HG03280 (cell line): Measurements from ENCODE around the gene DLST.

Source experiments
- ATAC-seq: cut with Tn5 transposase; IDR thresholded peaks from one replicate; pipeline ENCODE4 v1.9.1; 2021; ENCODE audit warnings: mild to moderate bottlenecking, moderate library complexity; ENCODE audit not compliant: unreplicated experiment

DLST gene

DNA sequence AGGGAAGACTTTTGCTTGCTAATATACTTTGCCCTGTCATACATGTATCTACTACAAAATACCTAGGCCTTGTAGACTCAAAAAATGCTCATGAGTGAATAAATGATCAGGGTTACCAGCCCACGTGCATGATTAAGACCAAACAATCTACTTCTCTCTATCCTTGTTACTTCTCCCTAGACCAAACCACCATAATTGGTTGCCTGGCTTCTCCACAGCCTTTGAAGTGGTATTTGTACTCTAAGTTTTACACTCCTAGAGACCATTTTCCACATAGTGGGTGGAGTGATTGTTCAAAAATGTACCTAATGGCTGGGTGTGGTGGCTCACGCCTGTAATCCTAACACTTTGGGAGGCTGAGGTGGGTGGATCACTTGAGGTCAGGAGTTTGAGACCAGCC is 55.5 kb downstream of the DLST start:
- no peak for ATAC-seq

DNA sequence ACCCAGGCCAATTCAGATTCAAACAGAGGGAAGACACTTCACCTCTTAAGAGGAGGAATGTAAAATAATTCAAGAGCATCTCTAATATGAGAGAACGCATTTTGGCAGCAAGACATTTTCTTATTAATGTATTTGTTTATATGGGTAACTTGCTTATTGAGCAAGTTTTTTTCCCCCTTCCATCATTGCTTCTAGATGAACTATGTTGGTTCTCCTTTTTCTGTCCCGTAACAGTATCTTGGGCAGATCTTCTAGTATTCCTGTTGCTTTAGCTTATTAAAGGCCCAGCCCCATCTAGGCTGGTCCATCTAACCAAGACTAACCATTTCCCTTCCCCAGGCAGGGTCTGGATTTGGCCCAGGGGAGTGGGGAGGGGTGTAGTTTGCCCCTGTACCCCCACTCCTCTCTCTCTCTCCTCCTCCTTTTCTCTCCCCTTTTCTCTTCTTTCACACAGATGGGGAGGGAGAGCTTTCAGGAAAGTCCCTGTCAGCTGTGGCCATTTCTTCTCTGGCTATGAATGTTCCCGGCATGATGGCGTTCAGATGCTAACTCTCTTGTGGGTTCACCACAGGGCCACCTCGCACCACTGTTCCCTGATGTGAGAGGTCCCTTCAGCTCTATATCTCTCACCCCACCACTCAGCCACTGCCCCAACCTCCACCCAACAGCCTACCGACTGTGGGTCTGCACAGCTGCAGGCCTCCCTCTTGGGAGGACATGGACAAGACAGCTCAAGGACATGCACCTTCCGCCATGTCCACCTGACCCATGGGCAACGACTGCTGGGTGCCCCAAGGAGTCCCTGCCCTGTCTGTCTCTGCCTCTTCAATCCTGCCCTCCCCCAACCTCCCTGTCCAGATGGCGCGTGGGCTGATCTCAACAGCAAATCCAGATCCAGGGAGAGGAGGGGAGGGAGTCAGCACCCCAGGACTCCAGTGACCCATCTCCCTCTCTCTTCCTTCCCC is 57.1 kb downstream of the DLST start:
- ATAC-seq, result no peak

DNA sequence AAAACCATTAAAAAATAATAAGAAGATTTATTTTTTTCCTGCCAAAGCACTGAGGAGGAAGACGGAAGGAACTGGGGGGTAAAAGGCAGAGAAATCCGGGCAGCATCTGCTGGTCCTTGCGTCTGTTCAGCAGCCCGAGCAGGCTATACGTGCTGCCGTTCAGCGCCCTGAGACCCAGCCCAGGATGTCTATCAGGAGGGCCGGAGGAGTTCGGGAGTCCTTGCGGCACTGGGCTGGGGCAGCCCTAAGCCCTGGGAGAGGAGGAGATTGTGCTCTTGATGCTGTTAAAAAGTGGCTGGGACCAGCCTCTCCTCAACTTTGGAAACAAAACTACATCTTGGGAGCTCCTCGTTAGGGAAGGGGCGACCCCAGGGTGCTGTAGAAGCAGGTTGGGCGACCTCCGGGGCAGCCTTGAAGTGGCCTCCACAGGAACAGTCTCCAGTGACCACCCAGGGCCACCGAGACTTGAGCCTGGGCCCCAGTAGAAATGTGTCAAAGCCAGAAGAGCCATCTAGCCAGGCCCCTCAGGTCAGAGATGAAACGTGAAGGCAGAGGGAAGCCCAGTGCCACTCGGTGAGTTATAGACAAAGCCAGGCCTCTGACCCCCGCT is 59.3 kb downstream of the DLST start:
- ATAC-seq, result no peak

DNA sequence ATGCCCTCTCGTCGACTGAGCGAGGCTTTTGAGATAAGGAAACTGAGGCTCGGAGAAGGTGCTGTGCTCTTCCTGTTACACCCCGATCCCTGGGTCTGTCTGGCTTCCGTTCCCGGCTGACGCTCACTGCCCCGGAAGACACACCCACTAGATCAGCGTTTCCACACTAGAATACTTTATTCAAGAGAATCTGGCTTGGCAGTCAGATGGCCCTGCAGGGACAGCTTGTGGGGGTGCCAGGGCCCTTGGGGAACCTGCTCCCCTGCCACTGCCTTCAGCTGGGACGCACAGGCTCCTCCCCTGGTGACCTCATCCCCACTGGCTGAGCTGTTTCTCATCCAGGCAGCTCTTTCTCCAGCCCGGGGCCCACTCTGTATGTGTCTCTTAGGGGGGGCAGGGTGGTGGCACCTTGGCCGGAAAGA is 60.0 kb downstream of the DLST start:
- ATAC-seq, result peak; percentile 65

DNA sequence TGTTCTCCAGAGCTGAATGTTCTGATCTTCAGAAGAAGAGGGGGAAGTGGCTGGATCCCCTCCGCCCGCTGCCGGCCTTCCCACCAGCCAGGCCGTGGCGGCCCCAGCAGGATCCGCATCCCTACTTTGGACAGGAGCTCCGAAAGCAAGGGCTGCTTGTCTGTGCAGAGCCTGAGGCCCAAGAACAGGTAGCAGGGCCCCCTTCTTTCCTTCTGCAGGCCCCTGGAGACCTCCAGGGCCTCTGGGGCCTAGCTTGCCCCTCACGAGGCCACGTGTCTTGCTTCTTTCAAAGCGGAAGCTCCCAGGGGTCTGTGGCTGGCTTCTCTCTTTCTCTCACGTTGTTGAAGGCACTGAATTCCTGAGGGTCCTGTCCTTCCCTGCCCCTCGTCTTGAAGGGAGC is 60.5 kb downstream of the DLST start:
- ATAC-seq, result peak; percentile 10

DNA sequence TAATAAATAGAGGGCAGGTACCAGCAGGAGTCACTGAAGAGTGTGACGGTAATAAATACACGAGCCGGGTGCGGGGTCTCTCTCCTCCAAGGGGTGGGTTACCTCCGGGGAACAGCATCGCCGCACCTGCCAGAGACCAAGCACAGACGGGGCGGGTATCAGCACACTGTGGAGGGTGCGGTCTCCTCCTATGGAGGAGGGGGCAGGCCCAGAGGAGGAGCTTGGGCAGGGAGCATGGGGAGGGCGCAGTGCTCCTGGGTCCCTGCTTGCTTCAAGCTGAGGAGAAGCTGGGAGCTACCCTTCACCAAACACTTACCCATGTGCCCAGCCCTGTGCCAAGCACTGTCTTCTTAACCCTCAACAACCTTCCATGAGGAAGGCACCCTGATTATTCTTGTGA is 60.9 kb downstream of the DLST start:
- ATAC-seq, result no peak

DNA sequence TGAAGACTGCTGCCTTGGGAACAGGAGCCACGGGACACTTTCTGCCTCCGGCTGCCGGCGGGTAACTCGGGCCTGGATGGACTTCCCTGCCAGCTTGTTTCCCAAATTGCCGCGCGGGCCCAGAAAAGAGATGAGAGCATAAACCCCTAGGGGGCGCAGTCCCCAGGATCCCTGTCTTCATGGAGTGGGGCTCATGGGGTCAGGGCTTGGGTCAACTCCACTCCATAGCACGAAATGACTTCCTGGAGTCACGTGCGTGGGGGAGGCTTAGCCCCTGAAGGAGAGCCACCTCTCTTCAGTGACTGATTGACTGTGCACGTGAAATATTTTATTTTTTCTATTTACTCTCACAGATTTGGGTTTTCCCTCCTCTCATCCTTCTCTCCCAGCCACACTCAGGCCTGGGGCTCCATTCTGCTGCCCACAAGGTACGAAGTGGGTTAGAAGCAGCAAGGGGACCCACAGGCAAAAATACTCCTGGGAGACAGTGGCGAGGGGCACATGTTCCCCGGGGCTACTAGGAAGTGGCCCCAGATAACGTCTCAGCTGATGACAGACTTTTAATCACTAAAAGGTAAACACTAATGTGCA is 63.6 kb downstream of the DLST start:
- ATAC-seq, result no peak

DNA sequence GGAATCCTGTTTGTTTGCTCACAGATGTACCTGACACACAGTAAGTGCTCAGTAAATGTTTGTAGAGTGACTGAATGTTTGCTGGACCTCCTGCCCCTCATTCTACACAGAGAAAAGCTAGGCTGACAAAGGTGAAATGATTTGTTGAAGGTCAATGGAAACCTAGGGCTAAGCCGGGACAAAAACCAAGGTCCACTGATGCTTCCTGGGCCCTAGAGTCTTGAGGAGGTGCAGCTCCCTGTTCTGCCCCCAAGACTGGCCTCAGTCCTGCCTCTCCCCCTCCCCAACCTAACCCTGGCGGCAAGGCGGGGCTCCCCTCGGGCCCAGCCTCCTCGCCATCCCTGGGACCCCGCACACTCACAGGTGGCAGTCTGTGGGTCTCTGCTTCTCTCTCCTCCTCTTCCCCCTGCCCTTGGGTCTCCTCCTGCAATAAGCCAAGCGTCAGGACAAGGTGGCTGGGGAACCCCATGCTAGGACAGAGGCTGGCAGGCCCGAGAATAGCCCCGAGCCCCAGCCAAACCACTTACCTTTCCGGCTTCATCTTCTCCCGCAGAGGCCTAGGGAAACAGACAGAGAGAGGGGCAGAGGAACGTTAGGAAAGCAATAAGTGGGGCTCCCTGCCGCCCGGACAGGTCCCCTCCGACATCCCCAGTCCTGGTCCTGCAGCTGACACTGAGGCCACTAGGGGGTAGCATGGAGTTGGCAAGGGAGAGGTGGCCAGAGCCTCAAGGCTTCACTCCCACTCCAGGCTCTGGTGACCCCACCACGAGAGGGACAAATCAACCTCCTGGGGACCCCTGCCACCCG is 64.3 kb downstream of the DLST start:
- peak; percentile 35 for ATAC-seq

DNA sequence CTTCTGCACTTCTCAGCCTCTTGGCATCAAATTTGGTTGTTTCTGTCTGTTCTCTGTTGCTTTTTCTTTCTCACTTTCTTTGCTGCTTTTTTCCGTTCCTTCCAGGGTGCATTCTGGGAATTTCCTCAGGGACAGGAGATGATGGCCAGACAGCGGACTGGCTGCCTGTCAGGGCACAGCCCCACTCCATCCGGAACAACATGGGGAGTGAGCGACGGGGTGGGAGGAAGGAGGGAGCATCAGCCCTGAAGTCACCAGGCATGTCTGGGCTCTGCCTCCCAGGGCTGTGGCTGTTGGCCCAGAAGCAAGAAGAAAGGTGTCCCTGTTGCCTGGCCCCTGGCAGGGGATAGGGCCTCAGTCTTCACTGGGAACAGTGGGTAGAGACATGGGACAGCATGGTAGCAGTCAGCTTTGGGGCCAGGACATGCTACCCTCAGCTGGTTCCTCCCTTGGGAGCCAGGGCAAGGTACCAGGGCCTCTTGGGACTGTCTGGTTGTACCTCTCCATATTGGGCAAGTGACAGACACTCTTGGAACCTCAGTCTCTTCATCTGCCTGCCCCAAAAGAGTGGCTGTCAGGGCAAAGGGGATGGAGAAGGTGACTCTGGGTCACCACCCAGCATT is 65.1 kb downstream of the DLST start:
- ATAC-seq, result no peak

DNA sequence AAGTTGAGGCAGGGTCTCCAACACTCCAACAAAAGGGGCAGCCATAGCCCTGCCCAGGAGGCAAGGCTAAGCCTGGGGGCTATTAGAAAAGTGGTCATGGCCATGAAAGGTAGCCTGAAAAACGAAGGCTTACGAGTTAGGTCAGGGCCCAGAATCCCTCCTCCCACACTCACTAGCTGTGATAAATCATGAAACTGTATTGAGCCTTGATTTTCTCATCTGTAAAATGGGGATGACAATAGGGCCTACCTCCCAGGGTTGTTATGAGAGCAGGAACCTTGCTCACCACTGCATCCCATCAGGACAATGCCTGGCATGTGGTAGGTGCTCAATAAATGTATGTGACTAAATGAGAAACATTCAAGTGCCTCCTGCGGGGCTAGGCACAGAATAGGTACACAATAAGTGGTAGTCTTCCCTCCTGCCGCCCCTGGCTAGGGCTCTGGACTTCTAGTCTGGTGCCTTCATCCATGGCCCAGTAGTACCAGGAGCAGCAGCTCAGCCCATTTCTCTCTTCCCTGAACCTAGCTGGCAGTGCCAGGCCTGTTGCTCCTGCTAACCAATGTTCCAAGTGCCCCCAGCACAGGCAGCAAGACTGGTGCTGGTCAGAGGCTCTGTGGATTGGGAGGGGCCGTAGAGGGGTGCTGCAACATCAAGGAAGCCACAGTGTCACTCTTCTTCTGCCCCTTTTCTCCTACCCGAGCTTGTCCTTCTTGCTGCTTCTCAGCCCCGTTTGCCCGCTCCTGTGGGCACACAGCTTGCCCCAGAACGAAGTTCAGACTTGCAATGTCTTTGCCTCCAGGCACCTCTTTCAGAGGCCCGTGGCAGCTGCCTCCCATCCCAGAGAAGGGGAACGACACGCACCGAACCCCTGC is 65.9 kb downstream of the DLST start:
- no peak for ATAC-seq

DNA sequence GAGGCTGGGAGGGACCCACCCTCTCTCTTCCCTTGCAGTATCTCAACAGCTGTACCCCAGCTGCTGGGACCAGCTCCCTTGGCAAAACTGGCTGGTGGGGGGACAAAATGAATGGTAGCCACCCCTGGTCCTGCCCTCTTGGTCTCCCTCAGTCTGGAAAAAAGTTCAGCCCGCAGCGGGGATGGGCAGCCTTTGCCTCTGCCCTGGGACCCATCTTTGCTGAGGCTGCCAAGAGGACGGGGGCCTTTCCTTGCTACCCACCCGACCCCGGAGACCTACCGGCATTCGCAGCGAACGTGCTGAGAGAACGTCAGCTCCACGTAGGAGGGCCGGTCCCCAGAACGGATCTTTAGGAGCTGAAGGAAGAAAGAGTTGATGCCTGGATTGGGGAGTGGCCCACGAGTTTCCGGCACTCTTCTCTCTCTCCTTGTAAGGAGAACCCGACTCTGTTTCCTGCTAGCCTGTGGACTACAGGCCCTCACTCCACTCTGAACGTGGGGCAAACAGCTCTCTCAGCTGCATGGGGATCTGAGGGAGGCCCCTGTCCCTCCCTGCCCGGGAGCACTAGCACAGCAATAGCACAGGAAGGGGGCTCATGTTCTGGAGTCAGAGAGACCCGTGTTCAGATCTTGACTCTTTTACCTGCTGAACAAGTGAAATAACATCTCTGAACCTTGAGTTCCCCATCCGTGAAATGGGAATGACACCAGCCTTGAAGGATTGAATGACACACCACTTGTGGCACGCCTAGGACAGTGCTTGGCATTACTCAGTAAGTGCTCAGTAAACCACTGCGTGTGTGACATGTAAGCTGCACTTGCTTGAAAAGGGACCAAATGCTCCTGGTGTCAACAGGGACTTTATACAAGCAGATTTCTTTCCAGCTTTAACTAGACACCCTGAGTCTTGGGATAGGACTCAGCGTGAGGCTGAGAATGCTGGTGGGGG is 66.8 kb downstream of the DLST start:
- no peak for ATAC-seq

DNA sequence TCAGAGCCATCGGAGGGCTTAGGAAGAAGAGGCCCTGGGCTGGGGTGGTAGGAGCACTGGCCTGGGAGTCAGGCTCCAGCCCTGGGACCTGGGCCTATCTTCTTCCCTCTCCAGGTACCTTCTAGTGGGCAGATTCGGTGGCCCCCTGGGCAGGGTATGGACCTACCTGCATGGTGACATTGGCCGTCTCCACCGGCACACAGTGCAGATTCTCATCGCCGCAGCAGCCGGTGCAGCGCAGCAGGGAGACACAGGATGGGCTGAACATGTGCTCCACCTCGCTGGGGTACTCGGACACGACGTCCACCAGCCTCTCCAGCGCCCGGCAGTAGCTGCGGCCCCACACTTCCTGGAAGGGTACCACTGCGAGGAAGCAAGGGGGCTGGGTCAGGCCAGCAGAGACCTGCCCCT is 67.5 kb downstream of the DLST start:
- no peak for ATAC-seq

DNA sequence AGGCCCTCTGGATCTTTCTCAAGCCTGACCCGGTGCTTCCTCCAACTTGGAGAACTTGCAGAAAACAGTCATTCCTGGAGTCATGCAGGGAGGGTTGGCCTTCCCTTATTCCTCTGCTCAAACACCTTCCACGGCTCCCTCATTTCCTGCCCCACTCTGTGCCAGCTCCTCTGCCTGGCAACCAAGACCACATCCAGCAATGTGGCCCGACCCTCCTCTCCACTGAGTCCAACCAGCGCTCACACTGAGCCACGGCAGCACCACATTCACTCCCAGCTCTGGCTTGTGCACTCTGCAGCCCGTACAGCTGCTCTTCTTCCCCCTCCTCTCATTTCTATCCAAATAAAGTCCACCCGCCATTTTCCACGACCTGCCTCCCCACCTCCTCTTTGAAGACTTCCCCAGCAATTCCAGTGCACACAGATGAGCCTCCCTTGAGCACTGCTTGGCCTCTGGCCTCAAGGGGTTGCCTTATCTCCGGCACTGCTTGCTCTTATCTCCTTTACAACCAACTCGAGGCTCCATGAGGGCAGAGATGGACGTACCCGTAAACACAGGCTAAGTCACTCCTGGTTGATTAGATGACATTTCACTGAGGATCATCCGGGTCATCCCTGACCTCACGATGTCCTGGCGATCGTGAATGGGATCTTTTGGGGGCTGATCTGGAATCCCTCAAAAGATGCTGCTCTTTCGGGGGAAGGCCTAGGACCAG is 68.3 kb downstream of the DLST start:
- no peak for ATAC-seq

DNA sequence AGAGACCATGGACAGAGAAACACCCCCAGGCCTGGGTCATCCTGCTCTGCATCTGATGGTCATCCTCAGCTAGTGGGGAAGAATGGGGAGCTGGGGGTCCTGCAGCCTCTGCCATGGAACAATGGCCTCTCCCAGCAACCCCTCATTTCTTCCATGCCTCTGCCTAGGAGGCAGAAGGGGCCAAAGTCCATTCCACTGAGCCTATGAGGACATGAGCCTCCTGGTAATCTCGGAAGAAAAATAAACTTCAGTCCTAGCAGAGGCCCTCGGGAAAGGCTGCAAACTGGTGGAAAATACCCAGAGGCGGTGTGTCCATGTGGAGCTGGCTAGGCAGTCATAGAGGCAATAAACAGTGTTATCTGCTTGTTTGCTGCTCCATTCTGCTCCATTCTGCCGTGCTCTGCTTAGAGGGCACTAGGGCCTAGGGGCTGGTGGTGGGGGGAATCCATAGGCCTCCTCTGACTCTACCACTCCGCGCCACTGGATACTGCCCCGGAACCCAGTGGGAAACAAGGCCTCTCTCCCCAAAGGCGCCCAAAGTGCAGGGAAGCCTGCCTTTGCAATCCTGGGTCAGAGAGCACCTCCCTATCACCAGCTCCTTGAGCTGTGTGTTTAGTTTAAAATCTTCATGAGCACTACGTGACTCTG is 69.2 kb downstream of the DLST start:
- no peak for ATAC-seq

DNA sequence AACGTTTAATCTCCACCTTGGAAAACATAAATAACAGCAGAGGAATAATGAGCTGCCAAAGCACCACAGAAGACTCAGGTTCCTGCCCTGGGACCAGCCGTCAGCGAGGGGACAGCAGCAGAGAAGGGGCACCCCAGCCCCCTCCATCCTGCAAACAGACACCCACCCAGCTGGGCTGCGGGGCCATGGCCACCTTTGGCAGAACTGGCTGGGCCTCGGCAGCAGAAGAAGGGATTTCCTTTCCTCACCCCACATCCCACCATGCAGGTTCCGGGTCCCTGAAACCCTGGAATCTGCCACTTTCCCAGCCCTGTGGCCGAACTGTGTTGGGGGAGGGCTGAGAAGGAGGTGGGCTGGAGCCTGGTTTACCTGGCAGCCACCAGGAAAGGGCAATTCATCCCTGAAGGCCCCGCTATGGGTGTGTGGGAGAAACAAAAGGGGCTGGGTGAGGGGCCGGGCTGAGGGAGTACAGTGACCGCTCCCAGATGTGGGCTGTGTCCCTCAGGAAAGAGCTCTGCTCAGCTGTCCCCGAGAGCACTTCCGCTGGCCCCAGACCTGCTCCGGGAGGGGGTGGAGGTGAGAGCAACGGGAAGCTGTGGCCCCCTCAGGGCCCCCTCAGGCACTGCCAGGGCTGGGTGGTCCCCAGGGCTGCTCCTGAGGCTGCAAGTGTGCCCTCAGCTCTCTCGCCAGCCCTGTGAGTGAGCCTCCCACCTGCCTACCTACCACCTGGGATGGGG is 69.9 kb downstream of the DLST start:
- no peak for ATAC-seq

DNA sequence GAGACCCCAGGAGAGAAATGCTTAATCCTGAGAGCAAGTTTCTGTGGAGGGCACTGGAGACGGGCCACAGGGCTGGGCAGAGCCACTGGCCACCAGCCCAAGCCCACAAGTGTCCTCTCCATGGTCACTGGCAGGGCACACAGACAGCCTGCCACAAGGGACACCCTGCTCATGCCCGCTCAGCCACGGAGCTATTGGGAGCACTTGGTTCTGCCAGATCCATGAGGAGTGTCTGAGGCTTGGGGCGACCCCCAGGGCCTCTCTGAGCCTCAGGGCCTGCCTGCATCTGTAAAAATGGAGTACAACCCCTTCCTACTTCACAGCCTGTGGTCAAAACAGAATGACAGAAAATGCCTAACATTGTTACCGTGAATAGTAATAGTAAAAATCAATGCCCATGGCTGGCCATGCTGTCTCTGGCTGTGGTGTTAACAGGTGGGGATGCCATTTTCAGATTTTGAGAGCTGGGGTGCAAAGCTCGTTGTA is 70.5 kb downstream of the DLST start:
- ATAC-seq, result no peak
